CD4-positive, alpha-beta T cell treated with Interleukin-17A for 4 hours (primary cell): Measurements from ENCODE around the gene FHOD1.

Experiments used
- DNase-seq: peaks from one replicate; pipeline ENCODE4 v3.0.0-alpha.2; 2020; ENCODE audit warnings: mixed read lengths

FHOD1 gene

DNA sequence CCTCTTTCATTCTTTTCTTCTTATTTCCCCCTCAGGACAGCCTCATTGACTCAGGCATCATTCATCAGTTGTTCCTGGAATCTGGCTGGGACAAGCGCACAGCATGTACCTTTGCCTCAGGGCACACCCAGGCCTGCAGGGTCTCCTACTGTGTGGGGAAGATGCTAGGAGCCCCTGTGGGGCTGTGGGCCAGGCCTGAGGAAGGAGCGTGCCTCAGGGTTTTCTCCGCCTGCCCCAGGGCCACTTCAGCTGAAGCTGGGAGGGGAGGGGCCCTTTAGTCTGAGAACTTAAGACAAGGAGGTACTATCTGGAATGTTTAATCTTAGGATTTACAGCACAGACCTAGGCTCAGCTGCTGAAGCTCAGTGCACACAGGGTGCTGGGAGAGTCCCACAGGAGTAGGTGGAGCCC lies 40.4 kb downstream of the FHOD1 start:
- DNase-seq = no peak

DNA sequence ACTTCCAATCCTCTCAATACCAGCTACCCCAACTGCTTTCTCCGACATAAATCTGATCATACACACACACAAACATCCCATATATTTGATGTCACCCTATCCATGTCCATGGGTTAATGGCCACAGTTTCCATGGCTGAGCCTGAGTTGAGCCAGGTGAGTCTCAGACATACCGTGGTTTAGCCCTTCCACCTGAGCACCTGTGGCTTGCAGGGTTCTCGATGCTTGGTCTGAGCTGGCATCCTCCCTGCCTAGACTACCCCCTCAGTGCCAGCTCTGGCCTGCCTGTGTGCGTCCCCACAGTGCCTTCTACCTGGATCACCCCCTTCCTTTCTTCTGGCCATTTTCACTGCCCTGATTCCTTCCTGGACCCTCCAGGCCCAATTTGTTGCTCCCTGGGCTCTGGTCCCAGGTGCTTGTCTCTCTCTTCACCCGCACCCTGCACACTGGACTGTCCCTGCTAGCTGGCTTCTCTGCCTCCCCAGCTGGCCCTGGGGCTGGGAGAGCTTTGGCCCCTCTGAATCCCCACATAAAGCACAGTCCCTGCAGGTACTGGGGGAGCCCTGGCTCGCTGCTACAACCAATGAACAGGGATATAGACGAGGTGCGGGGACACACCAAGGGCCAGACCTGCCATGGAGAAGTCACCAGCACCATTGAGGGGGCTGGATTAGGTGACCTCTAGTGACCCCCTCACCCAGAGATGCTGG lies 41.0 kb downstream of the FHOD1 start:
- DNase-seq = no peak

DNA sequence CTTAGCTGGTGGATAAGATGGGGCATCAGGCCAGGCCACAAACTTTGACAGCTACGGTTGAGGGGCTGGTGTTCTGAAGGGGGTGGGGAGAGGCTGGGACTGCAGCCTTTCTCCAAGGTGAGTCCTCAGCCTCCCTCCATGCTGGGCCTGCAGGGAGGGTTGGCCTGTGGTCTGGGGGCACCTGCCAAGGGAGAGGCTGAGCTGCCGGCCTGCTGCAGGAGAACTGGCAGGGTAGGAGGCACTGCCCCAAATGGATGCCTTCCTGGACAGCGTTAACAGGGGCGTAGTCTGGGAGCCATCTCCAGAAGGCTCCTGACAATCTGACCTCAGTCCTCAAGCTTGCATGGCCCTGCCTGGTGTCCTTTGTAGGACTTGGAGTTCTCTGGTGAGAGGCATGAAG lies 43.2 kb downstream of the FHOD1 start:
- no peak for DNase-seq

DNA sequence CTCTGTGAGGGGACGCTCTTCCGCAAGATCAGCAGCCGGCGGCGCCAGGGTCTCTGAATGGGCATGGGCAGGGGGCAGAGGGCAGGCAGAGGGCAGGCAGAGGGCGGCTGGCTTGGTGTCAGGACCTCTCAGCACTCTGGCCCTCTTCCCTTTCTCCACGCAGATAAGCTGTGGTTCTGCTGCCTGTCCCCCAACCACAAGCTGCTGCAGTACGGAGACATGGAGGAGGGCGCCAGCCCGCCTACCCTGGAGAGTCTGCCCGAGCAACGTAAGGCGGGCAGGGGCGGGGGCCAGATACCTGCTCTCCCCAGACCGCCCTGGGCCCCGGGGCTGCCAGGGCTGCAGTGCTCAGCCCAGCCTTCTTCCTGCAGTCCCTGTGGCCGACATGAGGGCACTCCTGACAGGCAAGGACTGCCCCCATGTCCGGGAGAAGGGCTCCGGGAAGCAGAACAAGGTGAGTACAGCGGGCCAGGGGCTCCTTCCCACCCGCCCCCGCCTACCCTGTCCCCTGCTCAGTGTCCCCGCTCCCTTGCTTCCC lies 44.3 kb downstream of the FHOD1 start:
- no peak for DNase-seq

DNA sequence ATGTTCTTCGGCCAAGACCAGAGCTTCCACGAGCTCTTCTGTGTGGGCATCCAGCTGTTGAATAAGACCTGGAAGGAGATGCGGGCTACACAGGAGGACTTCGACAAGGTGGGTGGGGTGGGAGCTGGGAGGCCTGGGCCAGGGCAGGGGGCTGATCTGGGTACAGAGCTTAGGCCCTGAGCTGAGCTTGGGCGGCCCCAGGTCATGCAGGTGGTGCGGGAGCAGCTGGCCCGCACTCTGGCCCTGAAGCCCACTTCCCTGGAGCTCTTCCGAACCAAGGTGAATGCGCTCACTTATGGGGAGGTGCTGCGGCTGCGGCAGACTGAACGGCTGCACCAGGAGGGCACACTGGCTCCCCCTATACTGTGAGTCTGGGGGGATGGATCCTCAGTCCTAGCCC lies 44.9 kb downstream of the FHOD1 start:
- DNase-seq = no peak

DNA sequence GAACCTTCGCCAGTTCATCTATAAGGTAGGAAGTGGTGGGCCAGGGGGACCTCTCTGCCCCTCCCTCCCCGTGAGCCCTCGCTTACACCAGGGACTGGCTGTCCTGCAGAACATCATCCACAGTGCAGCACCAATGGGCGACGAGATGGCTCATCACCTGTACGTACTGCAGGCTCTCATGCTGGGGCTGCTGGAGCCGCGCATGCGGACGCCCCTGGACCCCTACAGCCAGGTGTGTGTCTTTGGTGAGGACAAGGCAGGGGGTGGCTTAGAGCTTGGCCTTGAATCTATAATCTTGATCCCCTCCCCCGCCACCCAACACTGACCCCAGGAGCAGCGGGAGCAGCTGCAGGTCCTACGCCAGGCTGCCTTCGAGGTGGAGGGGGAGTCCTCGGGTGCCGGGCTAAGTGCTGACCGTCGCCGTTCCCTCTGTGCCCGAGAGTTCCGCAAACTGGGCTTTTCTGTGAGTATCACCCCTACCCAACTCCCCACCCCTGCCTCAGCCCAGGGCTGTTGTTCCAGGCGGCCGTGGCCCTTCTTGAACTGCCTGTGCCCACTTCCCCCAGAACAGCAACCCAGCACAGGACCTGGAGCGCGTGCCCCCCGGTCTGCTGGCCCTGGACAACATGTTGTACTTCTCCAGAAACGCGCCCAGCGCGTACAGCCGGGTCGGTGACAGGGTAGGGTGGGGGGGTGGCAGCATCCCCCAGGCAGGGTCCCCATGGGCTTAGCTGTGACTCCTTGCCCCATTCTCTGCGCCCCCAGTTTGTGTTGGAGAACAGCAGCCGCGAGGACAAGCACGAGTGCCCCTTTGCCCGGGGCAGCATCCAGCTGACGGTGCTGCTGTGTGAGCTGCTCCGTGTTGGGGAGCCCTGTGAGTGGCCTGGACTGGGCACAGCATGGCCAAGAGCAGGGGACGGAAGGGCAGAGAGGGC lies 45.6 kb downstream of the FHOD1 start:
- DNase-seq = no peak

DNA sequence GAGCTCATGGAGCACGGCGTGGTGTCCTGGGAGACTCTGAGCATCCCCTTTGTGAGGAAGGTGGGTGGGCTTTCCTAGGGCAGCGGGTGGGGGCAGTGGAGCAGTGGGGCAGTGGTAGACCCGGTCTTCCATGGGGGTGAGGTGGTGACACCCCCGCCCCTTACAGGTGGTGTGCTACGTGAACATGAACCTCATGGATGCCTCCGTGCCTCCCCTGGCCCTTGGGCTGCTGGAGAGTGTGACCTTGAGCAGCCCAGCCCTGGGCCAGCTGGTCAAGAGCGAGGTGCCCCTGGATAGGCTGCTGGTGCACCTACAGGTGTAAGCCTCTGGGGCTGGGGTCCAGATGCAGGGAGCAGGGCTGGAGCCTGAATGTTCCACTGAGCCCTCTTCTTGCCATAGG lies 46.8 kb downstream of the FHOD1 start:
- no peak for DNase-seq

DNA sequence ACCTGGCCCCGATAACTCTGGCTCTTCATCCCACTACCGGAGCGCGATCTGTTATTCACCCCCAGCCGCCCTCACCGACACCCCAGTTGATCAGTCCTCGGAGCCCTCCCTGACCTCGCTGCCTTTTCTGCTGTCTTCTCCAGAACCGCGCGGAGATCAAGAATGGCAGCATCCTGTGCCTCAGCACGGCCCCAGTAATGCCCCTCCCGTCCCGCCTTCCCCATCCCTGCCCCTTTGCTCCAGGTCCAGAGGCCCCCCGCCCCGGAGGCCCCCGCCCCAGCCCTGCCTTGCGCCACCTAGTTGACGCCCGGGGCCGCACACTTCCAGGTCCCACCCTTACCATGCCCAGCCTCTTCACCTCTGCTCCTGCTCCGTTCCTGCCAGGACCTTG lies 47.5 kb downstream of the FHOD1 start:
- no peak for DNase-seq

DNA sequence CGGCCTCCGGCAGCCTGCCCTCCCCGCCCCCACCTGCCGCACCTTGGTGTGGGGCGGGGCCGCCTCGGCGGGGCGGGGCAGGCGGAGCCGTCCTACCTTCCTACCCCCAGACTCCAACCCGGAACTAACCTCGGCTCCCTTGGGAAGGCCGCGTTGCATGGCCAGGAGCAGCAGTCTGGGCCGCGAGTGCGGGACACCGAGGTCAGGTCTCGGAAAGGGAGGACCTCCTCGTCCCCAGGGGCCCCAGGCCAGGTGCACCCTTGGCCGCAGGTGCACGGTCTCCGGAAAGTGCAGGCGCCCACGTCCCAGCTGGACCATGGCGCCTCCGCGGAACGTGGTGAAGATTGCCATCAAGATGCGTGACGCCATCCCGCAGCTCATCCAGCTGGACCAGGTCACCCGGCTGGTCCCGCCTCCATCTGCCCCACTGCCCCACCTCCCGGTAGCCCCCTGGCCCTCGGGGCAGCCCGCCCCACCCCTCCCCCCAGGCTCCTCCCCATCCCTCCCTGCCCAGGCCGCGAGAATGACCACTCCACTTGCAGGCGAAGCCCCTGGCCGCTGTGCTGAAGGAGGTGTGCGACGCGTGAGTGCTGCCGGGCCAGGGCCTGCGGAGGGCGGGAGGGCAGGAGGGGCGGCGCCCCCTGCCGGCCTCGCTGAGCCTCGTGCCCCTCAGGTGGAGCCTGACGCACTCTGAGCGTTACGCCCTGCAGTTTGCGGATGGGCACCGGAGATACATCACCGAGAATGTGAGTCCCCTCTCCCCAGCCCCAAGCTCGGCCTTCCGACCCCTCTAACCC lies 48.1 kb downstream of the FHOD1 start, which contains the start of gene ELMO3:
Gene ELMO3, plus strand, starts transcription at position 121 of the 797 bp plus-strand sequence. Its CDS starts 196 bp downstream, at position 317.
- no peak for DNase-seq

DNA sequence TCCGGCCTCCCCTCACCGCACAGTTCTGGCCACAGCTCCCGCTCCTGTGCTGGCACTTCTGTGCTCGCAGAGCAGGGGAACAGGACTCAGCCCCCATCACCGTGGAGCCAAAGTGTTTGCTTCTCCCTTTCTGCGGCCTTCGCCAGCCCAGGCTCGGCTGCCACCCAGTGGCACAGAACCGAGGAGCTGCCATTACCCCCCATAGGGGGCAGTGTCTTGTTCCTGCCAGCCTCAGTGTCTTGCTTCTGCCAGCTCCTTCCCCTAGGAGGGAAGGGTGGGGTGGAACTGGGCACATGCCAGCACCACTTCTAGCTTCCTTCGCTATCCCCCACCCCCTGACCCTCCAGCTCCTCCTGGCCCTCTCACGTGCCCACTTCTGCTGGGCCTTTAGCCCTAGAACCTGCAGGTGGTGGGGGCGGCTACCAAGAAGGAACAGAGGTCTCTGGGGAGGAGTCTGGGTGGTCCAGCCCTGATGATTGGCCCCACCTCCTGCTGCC lies 49.0 kb downstream of the FHOD1 start:
- DNase-seq = no peak

DNA sequence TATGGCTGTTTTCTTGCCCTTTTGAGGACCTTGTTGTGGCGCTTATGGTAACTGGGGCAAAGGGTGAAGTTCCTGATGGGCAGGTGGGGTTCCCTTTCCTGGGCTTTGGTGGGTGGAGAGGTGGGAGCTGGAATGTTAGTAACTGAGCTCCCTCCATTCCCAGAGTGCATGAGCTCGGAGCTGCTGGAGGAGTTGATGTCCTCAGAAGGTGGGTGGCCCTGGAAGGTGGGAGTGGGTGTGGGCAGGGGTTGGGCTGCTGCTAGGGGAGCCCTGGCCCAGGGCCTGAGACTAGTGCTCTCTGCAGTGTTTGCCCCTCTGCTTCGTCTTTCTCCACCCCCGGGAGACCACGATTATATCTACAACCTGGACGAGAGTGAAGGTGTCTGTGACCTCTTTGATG lies 49.6 kb downstream of the FHOD1 start:
- no peak for DNase-seq

DNA sequence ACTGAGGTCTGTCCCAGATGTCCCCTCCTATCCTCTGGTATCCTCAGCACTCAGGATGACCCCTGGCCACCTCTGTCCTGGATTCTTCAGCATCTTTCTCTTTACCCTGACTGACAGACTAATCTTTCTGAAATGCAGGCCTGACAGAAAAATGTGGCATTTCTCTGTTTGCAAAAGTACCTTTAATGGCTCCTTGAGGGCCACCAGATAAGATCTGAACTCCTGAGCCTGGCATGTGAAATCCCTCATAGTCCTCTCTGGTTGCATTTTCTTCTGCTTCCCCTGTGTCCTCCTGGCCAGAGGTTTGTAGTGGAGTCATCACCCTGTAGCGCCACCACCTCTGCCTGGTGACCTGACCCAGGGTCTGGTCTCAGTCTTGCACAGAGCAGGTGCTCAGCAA lies 50.4 kb downstream of the FHOD1 start:
- no peak for DNase-seq

DNA sequence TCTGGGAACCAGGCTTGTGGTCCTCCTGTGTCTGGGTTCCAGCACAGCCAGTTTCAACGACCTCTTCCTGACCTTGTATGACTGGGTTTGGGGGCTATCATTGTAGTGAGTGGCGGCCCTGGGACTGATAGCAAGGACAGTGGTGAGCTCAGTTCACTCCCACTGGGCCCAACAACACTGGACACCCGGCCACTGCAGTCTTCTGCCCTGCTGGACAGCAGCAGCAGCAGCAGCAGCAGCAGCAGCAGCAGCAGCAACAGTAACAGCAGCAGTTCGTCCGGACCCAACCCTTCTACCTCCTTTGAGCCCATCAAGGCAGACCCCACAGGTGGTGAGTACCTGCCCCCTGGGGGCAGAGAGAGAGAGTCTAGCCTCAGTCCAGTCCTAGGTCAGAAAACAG lies 51.6 kb downstream of the FHOD1 start:
- no peak for DNase-seq

DNA sequence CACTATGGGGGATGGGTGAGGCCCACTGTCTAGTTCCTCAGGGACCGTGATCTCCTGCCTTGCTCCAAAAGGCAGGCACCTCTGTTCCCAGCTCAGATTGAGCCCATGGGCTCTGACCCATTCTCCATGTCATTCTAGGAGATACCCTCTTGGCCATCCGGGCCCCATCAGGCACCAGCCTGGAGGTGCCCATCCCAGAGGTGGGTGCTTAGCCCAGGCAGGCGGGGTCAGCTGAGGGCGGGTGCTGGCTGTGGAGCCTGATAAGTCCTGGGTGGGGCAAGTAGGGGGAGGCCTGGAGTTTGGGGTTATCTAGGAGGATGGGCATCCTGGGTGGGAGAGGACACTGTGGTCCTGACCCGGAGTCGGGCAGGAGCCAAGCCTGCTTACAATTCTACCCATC lies 53.0 kb downstream of the FHOD1 start:
- DNase-seq = no peak

DNA sequence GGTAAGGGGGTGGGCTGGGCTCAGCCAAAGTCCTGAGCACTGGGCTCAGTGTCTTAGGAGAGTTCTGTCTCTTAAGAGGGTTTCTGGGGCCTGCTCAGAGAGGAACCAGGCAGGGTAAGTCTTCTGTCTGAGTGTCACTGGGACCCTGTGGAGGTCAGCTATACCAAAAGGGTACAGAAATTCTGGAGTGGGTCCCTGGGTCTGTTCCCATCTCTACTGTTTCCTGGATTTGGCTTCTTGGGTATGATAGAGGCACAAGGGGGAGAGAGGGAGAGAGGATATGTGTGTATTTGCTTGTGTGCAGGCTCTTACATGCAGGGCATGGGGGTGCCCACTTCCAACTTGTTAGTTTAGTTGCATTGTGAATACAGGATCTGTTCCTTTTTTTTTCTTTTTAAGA lies 53.7 kb downstream of the FHOD1 start:
- DNase-seq = no peak

DNA sequence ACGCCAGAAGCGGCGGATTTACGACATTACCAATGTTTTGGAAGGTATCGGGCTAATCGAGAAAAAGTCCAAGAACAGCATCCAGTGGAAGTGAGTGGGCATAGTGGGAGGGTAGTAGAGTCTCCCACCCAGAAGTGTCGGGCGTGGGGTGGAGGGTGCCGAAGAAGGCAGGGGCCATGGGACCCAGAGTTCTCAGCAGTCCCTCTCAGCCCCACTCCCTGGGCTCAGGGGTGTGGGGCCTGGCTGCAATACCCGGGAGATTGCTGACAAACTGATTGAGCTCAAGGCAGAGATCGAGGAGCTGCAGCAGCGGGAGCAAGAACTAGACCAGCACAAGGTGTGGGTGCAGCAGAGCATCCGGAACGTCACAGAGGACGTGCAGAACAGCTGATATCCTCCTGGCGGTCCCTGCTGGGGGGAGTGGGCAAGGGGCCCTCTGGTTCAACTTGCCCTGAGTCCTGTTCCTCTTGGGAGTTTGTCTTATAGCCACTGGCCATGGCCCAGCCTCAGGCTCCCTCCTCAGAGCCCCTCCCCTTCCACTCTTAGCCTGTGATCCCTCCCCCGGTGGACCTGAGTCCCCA lies 54.4 kb downstream of the FHOD1 start:
- no peak for DNase-seq

DNA sequence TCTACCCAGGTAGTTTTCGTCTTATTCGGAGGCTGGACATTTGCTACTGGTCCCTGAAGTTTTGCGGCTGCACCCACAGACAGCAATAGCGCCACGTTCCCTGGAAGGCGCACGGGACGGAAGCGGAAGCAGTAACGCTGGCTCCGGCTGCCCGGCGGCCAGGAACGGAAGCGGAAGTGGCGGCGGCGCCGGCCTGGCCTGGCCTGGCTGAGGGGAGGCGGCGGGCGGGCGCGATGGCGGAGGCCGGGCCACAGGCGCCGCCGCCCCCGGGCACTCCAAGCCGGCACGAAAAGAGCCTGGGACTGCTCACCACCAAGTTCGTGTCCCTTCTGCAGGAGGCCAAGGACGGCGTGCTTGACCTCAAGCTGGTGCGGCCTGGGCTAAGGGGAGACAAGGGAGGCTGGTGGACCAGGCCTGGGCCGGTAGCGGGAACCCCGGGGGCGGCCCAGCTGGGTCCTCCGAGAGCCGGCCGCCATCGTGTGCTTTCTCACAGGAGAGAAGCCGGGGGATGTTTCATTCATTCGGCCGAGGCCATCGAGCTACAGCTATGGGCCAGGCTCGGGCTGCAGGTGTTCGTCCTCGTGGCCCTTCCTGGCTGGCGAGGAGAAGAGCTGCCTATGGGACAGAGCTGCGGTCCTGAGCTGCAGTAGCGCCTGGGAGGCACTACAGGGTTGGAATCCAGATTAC lies 55.1 kb downstream of the FHOD1 start, which contains the start of gene E2F4:
Gene E2F4, plus strand, starts transcription at position 161 of the 687 bp plus-strand sequence. Its CDS starts 73 bp downstream, at position 234.
- peak; percentile 88 for DNase-seq

DNA sequence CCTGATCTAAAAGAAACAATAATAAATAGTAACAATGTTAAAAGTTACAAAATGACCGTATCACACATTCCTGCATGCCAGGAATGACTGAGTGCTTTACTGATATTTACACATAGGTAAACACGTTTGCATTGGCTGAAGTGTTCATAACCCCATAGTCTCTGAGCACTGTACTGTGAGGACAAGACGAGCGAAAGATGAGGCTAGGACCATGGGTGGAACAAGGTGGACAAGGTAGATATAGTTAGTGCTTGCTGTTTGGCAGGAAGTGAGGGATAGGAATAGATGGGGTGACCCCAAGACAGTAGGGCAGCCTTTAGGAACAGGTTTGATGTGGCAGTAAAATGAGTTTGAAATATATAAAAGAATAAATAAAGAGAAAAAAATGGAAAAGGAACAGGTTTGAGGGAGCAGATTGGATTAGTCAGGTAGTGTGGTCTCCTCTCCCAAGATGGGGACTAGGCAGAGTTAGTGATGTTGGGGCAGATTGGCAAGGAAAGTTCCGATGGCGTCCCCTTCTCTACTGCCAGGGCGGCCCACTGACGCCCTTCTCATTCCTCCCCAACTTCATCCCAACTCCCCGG lies 55.8 kb downstream of the FHOD1 start:
- DNase-seq = no peak

DNA sequence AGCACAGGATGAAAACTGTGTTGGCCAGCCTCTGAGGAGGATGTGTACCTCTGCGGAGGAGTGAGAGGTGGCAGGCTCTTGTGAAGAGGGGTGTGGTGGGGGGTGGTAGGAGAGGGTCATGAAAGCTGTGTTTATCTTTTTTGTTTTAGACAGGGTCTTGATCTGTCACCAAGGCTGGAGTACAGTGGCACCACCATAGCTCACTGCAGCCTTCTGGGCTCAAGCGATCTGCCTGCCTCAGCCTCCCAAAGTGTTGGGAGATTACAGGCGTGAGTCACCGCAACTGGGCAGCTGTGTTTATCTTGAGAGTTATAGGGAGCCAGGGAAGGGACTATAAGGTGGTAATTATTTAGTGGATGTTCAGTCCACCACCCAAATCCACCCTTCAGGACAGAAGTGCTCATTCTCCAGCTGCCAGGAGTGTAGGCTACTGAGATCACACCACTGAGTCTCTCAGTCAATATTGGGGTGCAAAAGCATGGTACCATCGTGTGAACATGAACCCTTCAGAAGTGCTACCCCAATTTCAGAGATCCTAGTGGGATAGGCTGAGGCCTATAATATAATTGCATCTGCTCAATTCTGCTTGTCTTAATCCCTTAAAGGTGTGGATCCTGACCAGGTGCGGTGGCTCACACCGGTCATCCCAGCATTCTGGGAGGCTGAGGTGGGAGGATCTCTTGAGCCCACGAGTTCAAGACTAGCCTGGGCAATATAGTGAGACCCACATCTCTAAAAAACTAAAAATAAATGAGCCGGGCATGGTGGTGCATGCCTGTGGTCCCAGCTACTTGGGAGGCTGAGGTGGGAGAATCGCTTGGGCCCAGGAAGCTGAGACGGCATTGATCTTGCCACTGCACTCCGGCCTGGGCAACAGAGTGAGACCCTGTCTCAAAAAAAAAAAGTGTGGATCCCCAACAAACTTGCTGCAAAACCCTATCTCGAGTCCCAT lies 56.6 kb downstream of the FHOD1 start:
- no peak for DNase-seq

DNA sequence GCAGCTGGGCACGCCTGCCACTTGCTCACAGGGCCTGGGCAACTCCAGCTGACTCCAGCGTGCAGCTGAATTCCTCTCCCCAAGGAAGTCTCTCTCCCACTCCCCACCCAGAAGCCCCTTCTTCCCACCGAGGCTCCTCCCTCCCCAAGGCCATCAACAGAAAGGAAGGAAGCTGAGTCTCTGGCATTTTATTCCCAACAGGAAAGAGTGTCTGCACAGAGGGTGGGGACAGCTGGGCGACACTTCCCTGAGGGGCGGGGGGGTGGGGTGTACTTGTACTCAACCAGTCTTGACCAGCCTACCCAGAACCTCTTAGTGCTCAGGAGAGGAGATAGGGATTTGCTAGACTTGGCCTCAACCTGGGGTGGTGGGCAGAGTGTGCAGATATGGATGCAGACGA lies 57.2 kb downstream of the FHOD1 start, which contains the start of gene EXOC3L1:
Gene EXOC3L1, minus strand, starts transcription at position 96 of the 400 bp plus-strand sequence. CDS start 460 bp downstream, outside the sequence.
- DNase-seq = no peak
